ENCODE results near the gene DPYSL5. TPM values are rescaled to one million over a fixed set of nuclear protein-coding genes. Genes with fewer than 3 reads are reported as not detected.

Gene DPYSL5
- total and polyA plus RNA-seq, 2 donors from 2014 or later = not detected

DNA sequence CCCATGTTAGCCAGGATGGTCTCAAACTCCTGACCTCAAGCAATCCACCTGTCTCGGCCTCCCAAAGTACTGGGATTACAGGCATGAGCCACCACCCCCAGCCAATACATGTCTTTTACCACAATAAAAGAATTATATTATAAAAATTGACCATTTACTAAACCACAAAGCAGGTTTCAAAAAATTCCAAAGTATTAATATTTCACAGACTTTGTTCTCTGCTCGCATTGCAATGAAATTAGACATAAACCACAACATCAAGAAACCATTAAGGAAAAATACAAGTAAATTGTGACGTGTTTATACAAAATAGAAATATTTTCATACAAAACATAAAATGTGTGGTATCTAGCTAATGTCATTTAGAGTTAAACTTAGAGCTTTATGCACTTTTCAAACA is 109.1 kb downstream of the DPYSL5 start:
- intact Hi-C loops (cut with DNase I) = no loop called here
- DNase-seq (no peak), FAIRE-seq (no peak)
- H3K9me3 ChIP-seq (ENCODE audit: control insufficient read depth in 2 of 3, insufficient read depth in 1 of 3, low read length in 3 of 3) = no peaks in the 10 kb centered on the region
- no peak overlapping the region for H3K9ac ChIP-seq (ENCODE audit: low read length in 3 of 3)
- H3K27me3 ChIP-seq (ENCODE audit: control insufficient read depth, insufficient read depth, low read length) = peaks cover 2% of the 10 kb centered on the region
- no peaks in the 10 kb centered on the region for H3K4me1 ChIP-seq (ENCODE audit: control insufficient read depth in 2 of 3, insufficient read depth in 2 of 3, low read depth in 1 of 3, low read length in 3 of 3)
- no peak overlapping the region for H3K4me3 ChIP-seq (ENCODE audit: low read length in 3 of 3)
- TF ChIP-seq, protein P1, sequence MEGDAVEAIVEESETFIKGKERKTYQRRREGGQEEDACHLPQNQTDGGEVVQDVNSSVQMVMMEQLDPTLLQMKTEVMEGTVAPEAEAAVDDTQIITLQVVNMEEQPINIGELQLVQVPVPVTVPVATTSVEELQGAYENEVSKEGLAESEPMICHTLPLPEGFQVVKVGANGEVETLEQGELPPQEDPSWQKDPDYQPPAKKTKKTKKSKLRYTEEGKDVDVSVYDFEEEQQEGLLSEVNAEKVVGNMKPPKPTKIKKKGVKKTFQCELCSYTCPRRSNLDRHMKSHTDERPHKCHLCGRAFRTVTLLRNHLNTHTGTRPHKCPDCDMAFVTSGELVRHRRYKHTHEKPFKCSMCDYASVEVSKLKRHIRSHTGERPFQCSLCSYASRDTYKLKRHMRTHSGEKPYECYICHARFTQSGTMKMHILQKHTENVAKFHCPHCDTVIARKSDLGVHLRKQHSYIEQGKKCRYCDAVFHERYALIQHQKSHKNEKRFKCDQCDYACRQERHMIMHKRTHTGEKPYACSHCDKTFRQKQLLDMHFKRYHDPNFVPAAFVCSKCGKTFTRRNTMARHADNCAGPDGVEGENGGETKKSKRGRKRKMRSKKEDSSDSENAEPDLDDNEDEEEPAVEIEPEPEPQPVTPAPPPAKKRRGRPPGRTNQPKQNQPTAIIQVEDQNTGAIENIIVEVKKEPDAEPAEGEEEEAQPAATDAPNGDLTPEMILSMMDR (IDR thresholded peaks at IDR 0.05; ENCODE audit: borderline replicate concordance, extremely low read depth, insufficient read depth) = no peak
- H3K27ac ChIP-seq (ENCODE audit: low read depth in 2 of 2, low read length in 2 of 2) = no peak overlapping the region
- H3K36me3 ChIP-seq (ENCODE audit: control insufficient read depth in 2 of 3, insufficient read depth in 3 of 3, low read length in 3 of 3) = no peaks in the 10 kb centered on the region

DNA sequence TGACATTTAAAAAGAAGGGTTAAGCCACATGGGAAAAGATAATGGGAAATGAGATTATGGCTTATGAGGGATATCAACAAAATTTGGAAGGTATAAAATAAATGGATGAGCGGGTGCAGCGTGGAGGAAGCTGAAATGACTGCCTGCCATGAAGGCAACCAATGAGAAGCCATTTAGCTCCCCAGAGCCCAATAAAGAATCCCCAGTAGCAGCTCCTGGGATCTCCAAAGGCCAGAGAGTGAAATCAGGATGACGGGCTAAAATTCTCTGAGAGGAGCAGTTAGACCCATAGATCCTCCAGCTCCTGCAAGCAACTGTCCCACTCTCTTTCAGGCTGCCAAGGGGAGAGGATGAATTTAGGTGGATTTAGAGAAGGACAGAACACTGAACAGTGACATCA is 109.6 kb downstream of the DPYSL5 start:
- Histone ChIP-seq H3K4me3 (ENCODE audit: low read length in 3 of 3) (no peak overlapping the region), H3K4me1 (ENCODE audit: control insufficient read depth in 2 of 3, insufficient read depth in 2 of 3, low read depth in 1 of 3, low read length in 3 of 3) (no peaks in the 10 kb centered on the region), H3K9ac (ENCODE audit: low read length in 3 of 3) (no peak overlapping the region), H3K36me3 (ENCODE audit: control insufficient read depth in 2 of 3, insufficient read depth in 3 of 3, low read length in 3 of 3) (no peaks in the 10 kb centered on the region), H3K27ac (ENCODE audit: low read depth in 2 of 2, low read length in 2 of 2) (no peak overlapping the region), H3K27me3 (ENCODE audit: control insufficient read depth, insufficient read depth, low read length) (peaks cover 2% of the 10 kb centered on the region), H3K9me3 (ENCODE audit: control insufficient read depth in 2 of 3, insufficient read depth in 1 of 3, low read length in 3 of 3) (no peaks in the 10 kb centered on the region)
- DNase-seq = no peak
- intact Hi-C loops (cut with DNase I) = no loop called here
- FAIRE-seq = no peak
- TF ChIP-seq, protein P1 (IDR thresholded peaks at IDR 0.05; ENCODE audit: borderline replicate concordance, extremely low read depth, insufficient read depth) = no peak

DNA sequence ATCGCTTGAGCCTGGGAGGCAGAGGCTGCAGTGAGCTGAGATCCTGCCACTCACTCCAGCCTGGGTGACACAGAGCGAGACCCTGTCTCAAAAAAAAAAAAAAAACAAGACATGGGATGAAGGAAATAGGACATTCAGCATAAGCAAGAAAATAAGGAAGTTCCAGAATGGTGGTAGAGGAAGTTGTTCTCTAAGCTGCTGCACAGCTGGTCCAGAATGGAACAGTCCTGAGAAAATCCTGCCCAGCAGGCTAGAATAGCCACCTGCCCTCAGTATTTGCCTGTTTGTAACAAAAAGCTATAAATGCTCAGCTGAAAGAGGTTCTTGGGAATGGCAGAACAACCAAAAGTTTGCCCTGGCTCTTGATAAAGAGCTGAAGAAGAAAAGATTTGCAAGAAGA is 111.4 kb downstream of the DPYSL5 start:
- peaks cover 2% of the 10 kb centered on the region for H3K27me3 ChIP-seq (ENCODE audit: control insufficient read depth, insufficient read depth, low read length)
- intact Hi-C loops (cut with DNase I) = no loop called here
- no peak for FAIRE-seq

More for the DNA sequence above, 111.4 kb downstream of the DPYSL5 start:
- no peak overlapping the region for H3K9ac ChIP-seq (ENCODE audit: low read length in 3 of 3)
- DNase-seq = no peak
- no peaks in the 10 kb centered on the region for H3K36me3 ChIP-seq (ENCODE audit: control insufficient read depth in 2 of 3, insufficient read depth in 3 of 3, low read length in 3 of 3)
- TF ChIP-seq, protein P1 (IDR thresholded peaks at IDR 0.05; ENCODE audit: borderline replicate concordance, extremely low read depth, insufficient read depth) = no peak
- no peaks in the 10 kb centered on the region for H3K9me3 ChIP-seq (ENCODE audit: control insufficient read depth in 2 of 3, insufficient read depth in 1 of 3, low read length in 3 of 3)
- H3K4me3 ChIP-seq (ENCODE audit: low read length in 3 of 3) = no peak overlapping the region
- no peaks in the 10 kb centered on the region for H3K4me1 ChIP-seq (ENCODE audit: control insufficient read depth in 2 of 3, insufficient read depth in 2 of 3, low read depth in 1 of 3, low read length in 3 of 3)
- H3K27ac ChIP-seq (ENCODE audit: low read depth in 2 of 2, low read length in 2 of 2) = no peak overlapping the region

Measured in kidney (tissue), 14 donors.